ENCODE results near the gene GPC3. TPM values are rescaled to one million over a fixed set of nuclear protein-coding genes. Genes with fewer than 3 reads are reported as not detected.
"Not testable (repeated sequence)": the region's sequence is repeated elsewhere in the genome, so short reads cannot be mapped to it uniquely, and the experiment has no call there.

Gene GPC3
- total RNA-seq, 4 donors from 2014 or later: 3.3 to 172 (median 21.2) TPM

DNA sequence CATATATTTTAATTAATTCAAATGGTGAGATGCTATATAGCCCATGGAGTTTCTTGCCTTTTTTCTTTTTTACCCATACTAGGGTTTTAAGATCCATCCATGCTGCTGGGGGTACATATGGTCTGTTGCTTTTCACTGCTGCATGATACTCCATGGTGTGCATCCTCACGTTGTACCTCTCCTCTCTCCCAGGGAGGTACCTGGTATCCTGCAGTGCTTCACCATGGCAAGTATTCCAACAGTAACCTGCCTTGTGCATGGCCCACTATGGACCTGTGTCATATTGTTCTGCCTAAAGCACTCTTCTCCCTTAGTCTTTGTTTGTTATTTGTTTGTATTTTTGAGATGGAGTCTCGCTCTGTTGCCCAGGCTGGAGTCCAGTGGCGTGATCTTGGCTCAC is 455.8 kb downstream of the GPC3 start:
- Histone ChIP-seq H3K9me3 (no peaks in the 10 kb centered on the region), H3K27ac (no peak overlapping the region), H3K36me3 (no peaks in the 10 kb centered on the region), H3K4me3 (no peak overlapping the region), H3K27me3 (no peaks in the 10 kb centered on the region), H3K4me1 (no peaks in the 10 kb centered on the region)
- intact Hi-C loops (cut with DNase I; ENCODE audit: low total_unique reads): no loop called here
- no peak for TF ChIP-seq POLR2A (IDR thresholded peaks at IDR 0.05)
- TF ChIP-seq, protein P1, sequence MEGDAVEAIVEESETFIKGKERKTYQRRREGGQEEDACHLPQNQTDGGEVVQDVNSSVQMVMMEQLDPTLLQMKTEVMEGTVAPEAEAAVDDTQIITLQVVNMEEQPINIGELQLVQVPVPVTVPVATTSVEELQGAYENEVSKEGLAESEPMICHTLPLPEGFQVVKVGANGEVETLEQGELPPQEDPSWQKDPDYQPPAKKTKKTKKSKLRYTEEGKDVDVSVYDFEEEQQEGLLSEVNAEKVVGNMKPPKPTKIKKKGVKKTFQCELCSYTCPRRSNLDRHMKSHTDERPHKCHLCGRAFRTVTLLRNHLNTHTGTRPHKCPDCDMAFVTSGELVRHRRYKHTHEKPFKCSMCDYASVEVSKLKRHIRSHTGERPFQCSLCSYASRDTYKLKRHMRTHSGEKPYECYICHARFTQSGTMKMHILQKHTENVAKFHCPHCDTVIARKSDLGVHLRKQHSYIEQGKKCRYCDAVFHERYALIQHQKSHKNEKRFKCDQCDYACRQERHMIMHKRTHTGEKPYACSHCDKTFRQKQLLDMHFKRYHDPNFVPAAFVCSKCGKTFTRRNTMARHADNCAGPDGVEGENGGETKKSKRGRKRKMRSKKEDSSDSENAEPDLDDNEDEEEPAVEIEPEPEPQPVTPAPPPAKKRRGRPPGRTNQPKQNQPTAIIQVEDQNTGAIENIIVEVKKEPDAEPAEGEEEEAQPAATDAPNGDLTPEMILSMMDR (IDR thresholded peaks at IDR 0.05): no peak
- DNase-seq: no peak

DNA sequence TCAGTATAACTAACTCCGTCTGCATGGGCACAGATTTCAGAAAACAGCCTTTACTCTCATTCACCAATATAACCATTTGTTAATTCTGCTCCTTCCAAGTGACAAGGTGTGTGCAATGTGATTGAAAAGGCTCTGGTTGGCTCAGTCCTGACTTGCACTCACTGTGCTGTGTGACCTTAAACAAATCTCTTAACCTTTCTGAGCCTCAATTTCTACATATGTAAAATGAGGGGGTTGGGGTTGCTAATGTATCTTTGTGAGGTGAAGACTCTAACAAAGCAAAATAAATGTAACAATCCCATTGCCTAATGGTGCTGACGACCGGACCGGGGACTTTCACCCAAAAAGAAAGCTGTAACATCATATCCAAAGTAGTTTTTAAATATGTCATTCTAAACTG is 457.6 kb downstream of the GPC3 start:
- no peaks in the 10 kb centered on the region for H3K27me3 ChIP-seq
- H3K36me3 ChIP-seq: no peaks in the 10 kb centered on the region
- no peaks in the 10 kb centered on the region for H3K9me3 ChIP-seq
- H3K27ac ChIP-seq: no peak overlapping the region
- no peaks in the 10 kb centered on the region for H3K4me1 ChIP-seq
- no peak for DNase-seq
- H3K4me3 ChIP-seq: no peak overlapping the region
- intact Hi-C loops (cut with DNase I; ENCODE audit: low total_unique reads): no loop called here
- TF ChIP-seq, protein P1 (IDR thresholded peaks at IDR 0.05): no peak
- TF ChIP-seq POLR2A (IDR thresholded peaks at IDR 0.05): no peak

DNA sequence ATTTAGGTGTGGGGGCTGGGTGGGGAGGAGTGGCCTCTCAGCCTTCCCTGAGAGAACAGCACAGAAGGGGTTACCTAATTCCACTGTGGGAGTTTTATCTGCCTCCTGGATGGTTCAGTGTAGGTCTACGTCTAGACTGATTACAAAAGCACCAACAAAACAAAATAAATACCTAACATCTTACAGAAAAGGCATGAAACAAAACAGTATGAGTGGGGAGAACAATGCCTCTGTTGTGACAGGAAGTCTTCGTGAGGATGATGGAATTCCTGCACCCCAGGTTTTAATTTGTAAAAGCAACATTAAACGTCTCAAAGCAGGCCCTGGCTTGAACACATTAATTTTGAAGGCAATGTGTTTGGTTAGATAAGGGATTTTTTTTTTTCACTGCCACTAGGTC is 458.0 kb downstream of the GPC3 start:
- no peaks in the 10 kb centered on the region for H3K36me3 ChIP-seq
- H3K27me3 ChIP-seq: no peaks in the 10 kb centered on the region
- DNase-seq: no peak
- no peaks in the 10 kb centered on the region for H3K4me1 ChIP-seq
- H3K9me3 ChIP-seq: no peaks in the 10 kb centered on the region
- intact Hi-C loops (cut with DNase I; ENCODE audit: low total_unique reads): no loop called here
- no peak overlapping the region for H3K4me3 ChIP-seq
- H3K27ac ChIP-seq: no peak overlapping the region
- TF ChIP-seq POLR2A (IDR thresholded peaks at IDR 0.05): no peak
- TF ChIP-seq, protein P1 (IDR thresholded peaks at IDR 0.05): no peak

DNA sequence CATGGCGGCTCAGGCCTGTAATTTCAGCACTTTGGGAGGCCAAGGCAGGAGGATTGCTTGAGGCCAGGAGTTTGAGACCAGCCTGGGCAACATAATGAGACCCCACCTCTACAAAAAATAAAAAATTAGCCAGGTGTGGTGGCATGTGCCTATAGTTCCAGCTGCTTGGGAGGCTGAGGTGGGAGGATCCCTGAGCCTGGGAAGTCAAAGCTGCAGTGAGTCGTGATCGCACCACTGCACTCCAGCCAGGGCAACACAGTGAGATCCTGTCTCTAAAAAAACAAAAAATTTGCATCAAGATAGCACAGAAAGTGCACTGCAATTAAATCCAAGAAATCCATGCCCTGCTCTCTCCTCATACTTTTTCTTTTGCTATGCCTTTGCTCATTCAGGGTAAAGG is 458.6 kb downstream of the GPC3 start:
- H3K4me1 ChIP-seq; H3K27me3 ChIP-seq; H3K36me3 ChIP-seq; intact Hi-C loops (cut with DNase I; ENCODE audit: low total_unique reads); DNase-seq; H3K4me3 ChIP-seq; H3K27ac ChIP-seq; H3K9me3 ChIP-seq: not testable (repeated sequence)

DNA sequence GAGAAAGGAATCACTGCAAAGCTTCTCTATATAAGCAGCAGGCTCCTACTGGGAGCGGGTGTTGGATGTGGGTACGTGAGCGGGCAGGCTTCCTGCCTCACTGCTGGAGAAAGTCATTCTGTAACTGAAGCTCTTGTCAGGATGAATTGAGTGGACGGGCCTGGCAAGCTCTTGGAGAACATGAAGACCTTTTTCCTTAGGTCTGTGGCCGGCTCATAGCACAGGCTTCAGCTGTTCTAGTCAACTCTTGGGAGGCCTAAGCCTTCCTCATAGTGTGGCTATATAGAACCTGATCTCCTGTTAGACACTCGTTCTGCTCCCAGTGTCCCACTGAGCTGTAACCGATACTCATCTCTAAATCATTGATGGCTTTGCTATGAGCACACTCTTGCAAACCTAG is 461.9 kb downstream of the GPC3 start:
- no peaks in the 10 kb centered on the region for H3K4me1 ChIP-seq
- DNase-seq: no peak
- H3K9me3 ChIP-seq: no peaks in the 10 kb centered on the region
- no peaks in the 10 kb centered on the region for H3K36me3 ChIP-seq
- intact Hi-C loops (cut with DNase I; ENCODE audit: low total_unique reads): no loop called here
- H3K27me3 ChIP-seq: no peaks in the 10 kb centered on the region
- TF ChIP-seq, protein P1 (IDR thresholded peaks at IDR 0.05): no peak
- no peak for TF ChIP-seq POLR2A (IDR thresholded peaks at IDR 0.05)
- no peak overlapping the region for H3K27ac ChIP-seq
- no peak overlapping the region for H3K4me3 ChIP-seq

DNA sequence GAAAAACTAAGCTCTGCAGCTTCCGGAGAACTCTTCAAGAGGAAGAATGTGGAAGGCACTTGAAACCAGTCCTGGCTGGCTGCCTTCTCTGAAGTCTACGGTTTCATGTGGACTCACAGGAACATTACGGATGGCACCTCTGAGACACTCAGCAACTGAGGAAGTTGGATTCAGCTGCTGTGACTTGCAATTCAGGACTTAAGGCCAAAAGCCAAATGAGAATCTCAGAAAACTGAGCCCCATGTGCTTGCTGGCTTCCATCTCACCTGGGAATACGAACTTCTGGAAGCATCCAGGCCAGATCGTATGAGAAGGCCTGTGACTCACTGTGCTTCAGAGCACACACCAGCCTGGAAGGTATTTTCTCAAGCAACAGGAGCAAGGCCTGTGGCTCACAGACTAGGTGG is 462.3 kb downstream of the GPC3 start:
- Histone ChIP-seq H3K4me3 (no peak overlapping the region), H3K27ac (no peak overlapping the region), H3K36me3 (no peaks in the 10 kb centered on the region), H3K4me1 (no peaks in the 10 kb centered on the region), H3K9me3 (no peaks in the 10 kb centered on the region), H3K27me3 (no peaks in the 10 kb centered on the region)
- intact Hi-C loops (cut with DNase I; ENCODE audit: low total_unique reads): no loop called here
- TF ChIP-seq, protein P1 (IDR thresholded peaks at IDR 0.05): no peak
- no peak for TF ChIP-seq POLR2A (IDR thresholded peaks at IDR 0.05)
- DNase-seq: no peak
